IPS DF 6.9 (cell line): Measurements from ENCODE around the gene MINDY4B.

Experiments
- DNase-seq: peaks from one replicate; pipeline ENCODE4 v3.0.0-alpha.2; 2013; ENCODE audit warnings: low read depth, low spot score
- H3K27ac ChIP-seq: one replicate; pipeline ENCODE4 v1.5.1; 2013; ENCODE audit warnings: low read length, control low read depth
- H3K27me3 ChIP-seq: 2 replicates; pipeline ENCODE4 v1.6.1; 2013; ENCODE audit warnings: mild to moderate bottlenecking, low read length; ENCODE audit not compliant: control insufficient read depth, insufficient read depth
- H3K36me3 ChIP-seq: 2 replicates; pipeline ENCODE4 v1.6.1; 2013; ENCODE audit warnings: low read length; ENCODE audit not compliant: control insufficient read depth, insufficient read depth
- H3K4me1 ChIP-seq: 2 replicates; pipeline ENCODE4 v1.6.1; 2013; ENCODE audit warnings: low read length; ENCODE audit not compliant: control insufficient read depth, insufficient read depth
- H3K4me3 ChIP-seq: 2 replicates; pipeline ENCODE4 v1.5.1; 2013; ENCODE audit warnings: mild to moderate bottlenecking, low read length
- H3K9me3 ChIP-seq: 2 replicates; pipeline ENCODE4 v1.6.1; 2013; ENCODE audit warnings: low read length, inconsistent platforms; ENCODE audit not compliant: control insufficient read depth, insufficient read depth
- WGBS: extraction: QIAGEN DNeasy Blood & Tissue Kit; methylation state at CpG from one replicate; pipeline ENCODE4 v1.1.7; 2013; ENCODE audit warnings: mixed read lengths, missing lambda C conversion rate; ENCODE audit not compliant: insufficient read length, insufficient coverage; 5-methylcytosine and 5-hydroxymethylcytosine counted together

Gene MINDY4B

GRCh38 chr3:150826466-150827282 is 78.6 kb downstream of the MINDY4B start:
- no peaks in the 10 kb centered on the region for H3K9me3 ChIP-seq
- no peak for DNase-seq
- H3K4me3 ChIP-seq = no peak overlapping the region
- H3K4me1 ChIP-seq = no peaks in the 10 kb centered on the region
- no peaks in the 10 kb centered on the region for H3K36me3 ChIP-seq
- no CpG with 5 or more reads among the region's 12 CpGs for WGBS
- no peak overlapping the region for H3K27ac ChIP-seq
- H3K27me3 ChIP-seq = no peaks in the 10 kb centered on the region

DNA sequence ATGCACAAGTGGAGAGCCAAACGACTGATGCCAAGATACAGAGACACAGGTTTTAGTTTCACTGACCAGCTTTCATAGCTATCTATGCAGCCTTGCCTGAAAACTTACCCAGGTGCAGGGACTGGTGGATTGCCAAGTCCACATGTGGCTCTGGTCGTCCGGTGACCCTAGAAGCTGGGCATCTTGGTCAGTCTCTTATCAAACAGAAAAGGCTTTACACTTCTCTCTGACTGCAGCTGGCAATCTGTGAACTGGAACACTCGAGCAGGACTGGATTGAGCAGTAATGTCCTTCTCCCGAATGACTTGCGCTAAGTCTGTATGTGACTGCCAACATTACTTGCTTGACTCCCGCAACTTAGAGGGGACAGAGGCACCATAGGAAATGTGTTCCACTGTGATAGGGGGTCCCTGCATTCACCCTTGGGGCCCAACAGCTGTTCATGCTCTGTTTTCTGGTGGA is 79.3 kb downstream of the MINDY4B start:
- no peak overlapping the region for H3K4me3 ChIP-seq
- WGBS = no CpG with 5 or more reads among the region's 7 CpGs
- no peaks in the 10 kb centered on the region for H3K27me3 ChIP-seq
- H3K36me3 ChIP-seq = no peaks in the 10 kb centered on the region
- H3K27ac ChIP-seq = no peak overlapping the region
- no peaks in the 10 kb centered on the region for H3K4me1 ChIP-seq
- DNase-seq = no peak
- no peaks in the 10 kb centered on the region for H3K9me3 ChIP-seq

DNA sequence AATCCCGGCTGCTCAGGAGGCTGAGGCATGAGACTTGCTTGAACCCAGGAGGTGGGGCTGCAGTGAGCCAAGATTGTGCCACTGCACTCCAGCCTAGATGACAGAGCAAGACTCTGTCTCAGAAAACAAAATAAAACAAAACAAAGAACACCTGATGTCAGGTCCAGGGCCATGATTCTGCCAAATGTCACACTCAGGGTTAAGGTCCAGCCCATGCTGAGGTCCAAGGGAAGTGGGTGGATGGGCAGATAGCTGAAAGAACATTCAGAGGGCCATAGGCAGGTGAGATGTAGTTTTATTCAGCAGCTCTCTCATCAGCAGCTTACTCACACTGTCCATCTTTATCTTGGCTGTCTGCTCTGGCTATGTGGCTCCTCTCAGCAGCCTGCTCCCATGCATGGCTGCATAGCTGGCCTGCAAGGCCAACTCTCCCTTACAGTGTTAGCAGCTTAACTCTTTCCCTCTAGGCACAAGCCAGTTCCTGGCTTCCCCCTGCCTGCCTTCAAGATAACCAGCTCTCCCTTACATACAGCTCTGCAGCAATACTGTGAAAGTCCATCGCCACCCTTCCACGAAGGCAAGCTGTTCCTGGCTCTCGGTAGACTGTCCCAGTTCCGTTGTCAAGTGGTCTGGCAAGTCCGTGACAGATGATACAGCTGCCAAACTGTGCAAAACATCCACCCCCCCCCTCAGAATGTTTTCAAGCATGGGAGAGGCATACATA is 79.9 kb downstream of the MINDY4B start:
- Histone ChIP-seq H3K4me3 (no peak overlapping the region), H3K27me3 (no peaks in the 10 kb centered on the region), H3K36me3 (no peaks in the 10 kb centered on the region), H3K27ac (no peak overlapping the region), H3K9me3 (no peaks in the 10 kb centered on the region), H3K4me1 (no peaks in the 10 kb centered on the region)
- no peak for DNase-seq
- WGBS = no CpG with 5 or more reads among the region's 6 CpGs

DNA sequence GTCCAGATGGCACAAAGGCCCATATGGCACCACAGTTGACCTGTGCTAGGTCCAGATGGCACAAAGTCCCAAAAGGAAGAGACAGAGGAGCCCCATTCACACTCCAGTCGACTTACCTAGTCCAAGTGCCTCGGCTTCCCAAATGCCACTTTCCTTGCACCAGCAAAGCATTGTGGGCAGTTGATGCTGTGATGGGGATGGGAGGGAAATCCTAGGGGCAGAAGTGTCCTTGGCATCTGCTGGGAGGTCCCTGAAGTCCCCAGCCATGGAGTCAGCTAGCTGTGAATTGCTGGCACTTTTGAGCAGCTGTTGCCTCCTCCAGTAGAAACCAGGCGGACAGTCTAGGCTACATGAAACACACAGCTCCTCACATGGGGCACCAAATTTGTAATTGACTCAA is 82.0 kb downstream of the MINDY4B start:
- Histone ChIP-seq H3K4me1 (no peaks in the 10 kb centered on the region), H3K27me3 (no peaks in the 10 kb centered on the region), H3K4me3 (no peak overlapping the region), H3K9me3 (no peaks in the 10 kb centered on the region), H3K36me3 (no peaks in the 10 kb centered on the region), H3K27ac (no peak overlapping the region)
- WGBS = no CpG with 5 or more reads among the region's 3 CpGs
- no peak for DNase-seq

- no peaks in the 10 kb centered on the region for H3K27me3 ChIP-seq
- no peak for DNase-seq
- H3K4me3 ChIP-seq = no peak overlapping the region
- H3K4me1 ChIP-seq = no peaks in the 10 kb centered on the region
- no peaks in the 10 kb centered on the region for H3K36me3 ChIP-seq
- no peak overlapping the region for H3K27ac ChIP-seq
- H3K9me3 ChIP-seq = no peaks in the 10 kb centered on the region
- WGBS = no CpG with 5 or more reads among the region's 1 CpG
Measured at GRCh38 chr3:150822636-150823035, 82.6 kb downstream of the MINDY4B start.
